GM18511 (cell line): ENCODE measurements around the gene TMPRSS9.

Source experiments
- ATAC-seq: cut with Tn5 transposase; IDR thresholded peaks from one replicate; pipeline ENCODE4 v1.9.1; 2021; ENCODE audit warnings: mild to moderate bottlenecking, moderate library complexity; ENCODE audit not compliant: unreplicated experiment

TMPRSS9 gene

DNA sequence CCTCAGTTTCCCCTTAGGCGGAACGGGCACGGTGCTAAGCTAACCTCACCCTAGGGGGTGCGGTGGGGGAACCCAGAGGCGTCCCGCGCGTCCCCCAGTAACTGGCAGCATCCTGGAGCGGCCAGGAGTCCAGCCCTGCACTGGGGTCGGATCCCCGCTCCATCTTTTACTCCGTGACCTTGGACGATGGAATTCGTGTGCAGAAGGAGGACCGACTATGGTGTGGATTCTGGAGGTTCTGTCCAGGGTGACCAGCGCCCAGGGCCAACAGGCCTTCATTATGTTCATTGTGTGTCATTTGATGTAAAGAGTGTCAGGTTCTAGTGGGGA is 31.0 kb upstream of the TMPRSS9 start:
- ATAC-seq = no peak

DNA sequence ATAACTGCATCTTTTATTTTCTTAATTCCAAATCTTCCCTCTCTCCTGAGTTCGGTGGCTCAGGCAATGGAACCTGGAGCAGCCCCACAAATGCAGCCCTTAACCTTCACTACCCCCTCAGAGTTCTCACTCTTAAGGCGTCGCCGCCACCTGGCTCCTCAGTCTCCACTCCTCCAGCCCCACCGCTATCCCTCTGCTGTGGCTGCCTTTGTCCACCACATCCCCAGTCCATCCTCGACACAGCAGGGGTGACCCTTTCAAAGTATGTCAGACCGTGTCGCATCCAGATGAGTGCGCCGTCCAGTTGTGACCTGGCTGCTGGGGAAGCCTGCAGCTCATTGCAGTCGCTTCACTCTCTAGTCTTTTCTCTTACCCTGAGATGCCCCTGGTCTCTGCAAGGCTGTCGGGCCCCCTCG is 30.6 kb upstream of the TMPRSS9 start:
- ATAC-seq = no peak

DNA sequence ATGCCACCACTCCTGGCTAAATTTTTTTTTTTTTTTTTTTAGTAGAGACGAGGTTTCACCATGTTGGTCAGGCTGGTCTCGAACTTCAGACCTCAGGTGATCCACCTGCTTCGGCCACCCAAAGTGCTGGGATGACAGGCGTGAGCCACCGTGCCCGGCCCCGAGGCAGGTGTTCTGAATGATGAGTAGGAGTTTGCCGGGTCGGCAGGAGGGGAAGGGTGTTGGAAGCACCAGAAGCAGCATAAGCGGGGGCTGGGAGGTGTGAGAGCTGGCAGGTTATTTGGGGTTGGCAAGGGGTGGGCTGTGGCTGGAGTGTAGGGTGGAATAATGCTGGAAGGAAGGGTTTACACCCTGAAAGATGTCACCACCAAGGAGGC is 29.8 kb upstream of the TMPRSS9 start:
- no peak for ATAC-seq

DNA sequence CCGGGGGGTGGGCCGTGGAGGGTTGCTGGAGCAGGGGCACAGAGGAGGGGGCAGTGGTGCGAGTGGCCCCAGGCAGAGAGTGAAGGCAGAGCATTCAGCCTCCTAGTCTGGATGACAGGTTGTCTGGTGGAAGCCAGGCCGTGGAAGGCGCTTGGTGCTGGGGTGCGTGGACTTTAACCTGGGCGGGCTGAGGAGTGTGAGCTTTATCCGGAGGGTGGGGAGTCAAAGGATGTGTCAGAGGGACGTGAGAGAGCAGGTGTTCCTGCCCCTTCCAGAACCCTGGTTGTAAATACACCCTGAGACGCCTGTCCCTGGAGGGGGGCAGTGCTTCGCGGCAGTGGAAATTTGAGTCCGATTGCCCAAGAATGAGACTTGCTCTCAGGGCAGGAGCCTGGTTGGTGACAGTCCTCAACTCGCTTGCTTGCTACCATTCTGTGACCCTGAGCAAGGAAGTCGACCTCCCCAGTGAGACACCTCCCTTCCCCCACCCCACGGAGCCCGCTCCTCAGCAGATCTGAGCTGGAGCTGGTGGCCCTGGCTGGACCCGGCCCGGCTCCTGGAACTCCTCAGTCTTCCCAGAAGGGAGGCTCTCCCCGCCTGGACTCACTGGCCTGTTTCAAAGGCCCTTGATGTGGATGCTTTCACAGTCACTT is 29.3 kb upstream of the TMPRSS9 start:
- no peak for ATAC-seq

DNA sequence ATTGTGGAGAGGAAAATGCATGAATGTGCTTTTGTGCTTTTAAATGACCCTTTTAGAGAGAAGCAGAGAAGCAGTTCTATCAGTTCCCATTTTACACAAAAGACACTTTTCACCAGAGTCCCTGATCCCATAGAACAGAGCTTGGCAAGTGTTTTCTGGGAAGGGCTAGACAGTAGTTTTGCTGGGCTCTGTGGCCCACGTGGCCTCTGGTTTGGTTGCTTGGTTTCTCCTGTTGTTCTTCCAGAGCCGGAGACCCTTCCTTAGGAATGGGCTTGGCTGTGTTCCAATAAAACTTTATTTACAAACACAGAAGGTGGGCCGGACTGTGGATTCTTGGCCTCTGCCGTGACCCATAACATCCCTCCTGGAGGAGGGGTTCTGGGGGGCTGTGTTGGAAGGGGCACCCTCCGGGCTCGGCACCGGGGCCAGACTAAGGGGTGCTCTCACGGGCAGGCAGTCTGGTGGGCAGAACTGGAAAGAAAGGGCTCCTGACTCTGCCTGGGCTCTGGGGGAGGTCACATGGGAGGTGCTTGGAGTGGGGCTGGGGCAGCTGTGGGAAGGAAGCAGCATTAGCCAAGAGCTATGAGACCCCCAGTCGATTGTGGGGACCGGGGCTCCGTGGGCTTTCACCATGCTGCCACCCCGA is 28.3 kb upstream of the TMPRSS9 start:
- ATAC-seq = no peak

DNA sequence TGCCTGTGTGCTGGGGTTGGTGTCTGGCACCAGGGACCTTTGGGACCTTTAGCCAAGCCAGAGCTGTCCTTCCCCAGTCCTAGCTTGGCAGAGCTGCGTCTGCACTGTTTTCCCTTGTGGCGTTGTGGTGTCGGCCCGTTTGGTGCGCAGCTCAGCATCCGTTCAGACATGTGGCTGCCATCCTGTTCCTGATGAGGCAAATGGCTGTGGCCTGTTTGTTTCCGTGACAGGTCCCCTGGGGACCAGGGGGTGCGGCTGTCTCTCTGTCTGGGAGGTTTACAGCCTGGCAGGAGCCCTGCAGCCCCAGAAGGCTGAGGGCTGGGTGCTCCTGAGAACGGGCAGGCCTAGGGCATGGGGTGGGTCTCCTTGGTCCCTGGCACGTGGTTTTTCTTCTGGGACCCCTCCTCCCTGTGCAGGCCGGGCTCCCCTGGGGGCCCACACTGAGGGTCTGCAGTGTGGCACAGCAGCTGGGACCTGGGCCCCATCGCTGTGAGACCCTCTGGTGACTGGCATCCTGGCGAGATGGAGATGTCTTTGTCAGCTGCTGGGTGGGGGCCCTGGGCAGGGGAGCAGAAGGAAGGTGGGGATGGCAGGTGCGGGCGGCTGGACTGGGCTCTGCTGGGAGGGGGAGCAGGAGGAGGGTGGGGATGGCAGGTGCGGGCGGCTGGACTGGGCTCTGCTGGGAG is 27.6 kb upstream of the TMPRSS9 start:
- ATAC-seq = no peak

DNA sequence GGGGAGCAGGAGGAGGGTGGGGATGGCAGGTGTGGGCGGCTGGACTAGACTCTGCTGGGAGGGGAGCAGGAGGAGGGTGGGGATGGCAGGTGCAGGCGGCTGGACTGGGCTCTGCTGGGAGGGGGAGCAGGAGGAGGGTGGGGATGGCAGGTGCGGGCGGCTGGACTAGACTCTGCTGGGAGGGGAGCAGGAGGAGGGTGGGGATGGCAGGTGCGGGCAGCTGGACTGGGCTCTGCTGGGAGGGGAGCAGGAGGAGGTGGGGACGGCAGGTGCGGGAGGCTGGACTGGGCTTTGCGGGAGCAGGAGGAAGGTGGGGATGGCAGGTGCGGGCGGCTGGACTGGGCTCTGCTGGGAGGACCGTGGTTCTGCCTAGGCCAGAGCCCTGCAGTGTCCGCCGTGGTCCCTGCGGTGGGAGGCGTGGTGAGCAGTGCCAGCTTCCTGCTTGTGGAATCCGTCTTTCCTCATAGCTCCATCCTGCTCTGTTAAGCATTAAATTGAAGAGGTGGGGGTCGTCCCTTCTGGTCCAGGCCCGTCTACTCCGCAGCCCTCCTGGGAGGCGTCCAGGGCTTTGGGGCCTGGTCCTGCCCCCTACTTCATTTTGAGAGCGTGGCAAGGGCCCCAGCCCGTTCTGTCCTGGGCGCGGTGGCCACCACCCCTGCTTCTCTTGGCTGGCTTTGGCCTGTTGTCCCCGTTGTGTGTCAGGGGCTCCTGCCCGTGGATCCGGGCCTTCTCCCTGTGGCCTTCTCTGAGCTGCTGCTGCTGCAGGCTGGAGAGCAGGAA is 26.8 kb upstream of the TMPRSS9 start:
- no peak for ATAC-seq

DNA sequence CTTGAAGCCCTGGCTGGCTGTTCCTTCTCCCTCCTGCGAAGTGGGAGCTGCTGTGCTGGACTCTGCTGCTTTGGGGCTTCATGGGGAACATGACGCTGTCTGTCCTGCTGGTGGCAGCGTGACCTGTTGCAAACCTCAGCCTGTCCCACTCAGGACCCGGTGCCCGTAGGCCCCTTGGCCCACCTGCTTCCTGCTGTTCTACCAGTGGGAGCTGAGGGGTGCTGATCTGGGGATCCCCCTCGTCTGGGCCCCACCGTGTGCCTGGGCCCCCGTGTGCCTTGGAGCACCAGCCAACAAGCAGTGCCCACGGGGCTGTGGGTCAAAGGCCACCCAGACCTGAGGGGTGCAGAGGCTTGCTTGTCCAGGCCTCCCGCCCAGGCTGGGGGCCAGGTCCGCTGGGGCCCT is 26.3 kb upstream of the TMPRSS9 start:
- ATAC-seq = no peak

DNA sequence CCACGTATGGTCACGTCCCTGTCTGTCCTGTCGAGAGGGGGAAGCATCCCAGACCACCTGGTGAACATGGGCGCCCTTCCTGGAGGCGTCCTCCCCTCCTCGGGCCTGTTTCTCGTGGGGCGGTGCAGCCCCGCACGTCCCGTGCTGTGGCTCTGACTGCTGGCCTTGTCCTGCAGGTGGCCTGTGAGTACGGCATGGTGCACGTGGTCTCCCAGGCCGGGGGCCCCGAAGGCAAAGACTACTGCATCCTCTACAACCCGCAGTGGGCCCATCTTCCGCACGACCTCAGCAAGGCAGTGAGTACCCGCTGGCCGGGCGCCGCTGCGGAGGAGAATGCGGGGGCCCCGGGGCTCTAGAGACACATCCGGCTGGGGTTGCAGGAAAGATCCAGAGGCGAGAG is 25.6 kb upstream of the TMPRSS9 start:
- no peak for ATAC-seq

DNA sequence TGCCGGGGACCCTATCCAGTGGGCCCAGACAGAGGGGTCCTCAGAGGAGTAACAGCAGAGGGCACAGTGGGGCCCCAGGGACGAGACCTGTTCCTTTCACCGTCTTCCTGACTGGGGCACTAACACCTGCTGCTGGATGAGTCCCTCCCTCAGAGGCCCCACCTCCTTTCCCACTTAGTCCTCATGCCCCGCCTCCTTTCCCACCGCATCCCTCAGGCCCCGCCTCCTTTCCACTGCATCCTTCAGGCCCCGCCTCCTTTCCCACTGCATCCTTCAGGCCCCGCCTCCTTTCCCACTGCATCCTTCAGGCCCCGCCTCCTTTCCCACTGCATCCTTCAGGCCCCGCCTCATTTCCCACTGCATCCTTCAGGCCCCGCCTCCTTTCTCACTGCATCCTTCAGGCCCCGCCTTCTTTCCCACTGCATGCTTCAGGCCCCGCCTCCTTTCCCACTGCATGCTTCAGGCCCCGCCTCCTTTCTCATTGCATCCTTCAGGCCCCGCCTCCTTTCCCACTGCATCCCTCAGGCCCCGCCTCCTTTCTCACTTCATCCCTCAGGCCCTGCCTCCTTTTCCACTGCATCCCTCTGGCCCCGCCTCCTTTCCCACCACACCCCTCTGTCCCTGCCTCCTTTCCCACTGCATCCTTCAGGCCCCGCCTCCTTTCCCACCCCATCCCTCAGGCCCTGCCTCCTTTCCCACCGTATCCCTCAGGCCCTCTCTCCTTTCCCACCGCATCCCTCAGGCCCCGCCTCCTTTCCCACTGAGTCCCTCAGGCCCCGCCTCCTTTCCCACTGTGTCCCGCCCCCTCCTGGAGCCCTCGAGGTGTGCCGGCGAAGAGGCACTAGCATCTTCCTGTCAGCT is 24.8 kb upstream of the TMPRSS9 start:
- ATAC-seq = no peak

DNA sequence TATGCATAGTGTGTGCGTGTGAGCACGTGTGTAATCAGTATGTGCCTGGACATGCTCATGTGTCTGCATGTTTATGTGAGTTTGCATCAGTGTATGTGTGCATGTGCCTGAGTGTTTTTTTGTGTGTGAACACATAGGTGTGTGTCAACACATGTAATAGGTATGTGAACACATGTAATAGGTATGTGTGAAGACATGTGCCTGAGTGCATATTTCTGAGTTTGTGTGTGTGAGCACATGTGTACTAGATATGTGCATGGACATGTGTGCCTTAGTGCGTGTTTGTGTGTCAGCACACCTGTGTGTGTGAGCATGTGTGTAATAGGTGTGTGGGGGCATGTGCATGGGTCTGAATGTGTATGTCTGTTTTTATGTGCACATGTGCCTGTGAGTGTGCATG is 24.2 kb upstream of the TMPRSS9 start:
- ATAC-seq = no peak

DNA sequence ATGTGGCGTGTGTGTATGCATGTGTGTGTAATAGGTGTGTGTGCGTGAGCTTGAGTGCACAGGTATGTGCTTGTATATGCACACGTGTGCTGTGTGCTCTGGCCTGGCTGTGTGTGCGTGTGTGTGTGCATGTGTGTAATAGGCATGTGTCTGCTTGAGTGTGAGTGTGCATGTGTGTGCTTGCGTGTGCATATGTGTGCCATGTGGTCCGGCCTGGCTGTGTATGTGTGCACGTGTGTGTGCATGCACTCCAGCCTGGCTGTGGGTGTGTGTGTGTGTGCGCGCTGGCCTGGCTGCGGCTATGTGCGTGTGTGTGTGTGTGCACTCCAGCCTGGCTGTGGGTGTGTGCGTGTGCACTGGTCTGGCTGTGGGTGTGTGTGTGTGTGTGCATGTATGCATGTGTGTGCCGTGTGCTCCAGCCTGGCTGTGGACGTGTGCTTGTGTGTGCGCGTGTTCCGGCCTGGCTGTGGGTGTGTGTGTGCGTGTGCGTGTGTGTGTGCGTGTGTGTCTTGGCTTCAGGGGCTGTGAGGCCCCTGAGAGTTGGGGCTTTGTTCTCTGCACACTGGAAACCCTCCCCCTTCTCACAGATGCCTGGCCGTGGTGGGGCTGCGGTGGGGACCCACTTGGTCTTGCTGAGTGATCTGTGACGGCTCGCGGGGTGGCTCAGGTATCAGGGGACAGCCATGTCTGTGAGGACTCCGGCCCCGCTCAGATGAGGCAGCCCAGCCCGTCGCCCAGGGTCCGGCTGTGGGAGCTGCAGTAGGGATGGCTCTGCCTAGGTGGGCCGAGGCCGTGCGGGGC is 23.3 kb upstream of the TMPRSS9 start:
- ATAC-seq = no peak

DNA sequence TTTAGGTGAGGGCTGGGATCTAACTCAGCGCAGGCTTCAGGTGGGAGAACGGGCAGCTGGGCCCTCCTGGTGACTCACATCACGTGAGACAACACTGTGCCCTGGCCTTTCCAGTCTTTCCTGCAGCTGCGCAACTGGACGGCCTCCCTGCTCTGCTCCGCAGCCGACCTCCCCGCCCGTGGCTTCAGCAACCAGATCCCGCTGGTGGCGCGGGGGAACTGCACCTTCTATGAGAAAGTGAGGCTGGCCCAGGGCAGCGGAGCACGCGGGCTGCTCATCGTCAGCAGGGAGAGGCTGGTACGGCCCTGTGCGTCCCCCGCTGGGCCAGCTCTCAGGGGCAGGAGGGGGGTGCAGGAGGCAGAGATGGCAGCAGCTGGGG is 22.7 kb upstream of the TMPRSS9 start:
- no peak for ATAC-seq

DNA sequence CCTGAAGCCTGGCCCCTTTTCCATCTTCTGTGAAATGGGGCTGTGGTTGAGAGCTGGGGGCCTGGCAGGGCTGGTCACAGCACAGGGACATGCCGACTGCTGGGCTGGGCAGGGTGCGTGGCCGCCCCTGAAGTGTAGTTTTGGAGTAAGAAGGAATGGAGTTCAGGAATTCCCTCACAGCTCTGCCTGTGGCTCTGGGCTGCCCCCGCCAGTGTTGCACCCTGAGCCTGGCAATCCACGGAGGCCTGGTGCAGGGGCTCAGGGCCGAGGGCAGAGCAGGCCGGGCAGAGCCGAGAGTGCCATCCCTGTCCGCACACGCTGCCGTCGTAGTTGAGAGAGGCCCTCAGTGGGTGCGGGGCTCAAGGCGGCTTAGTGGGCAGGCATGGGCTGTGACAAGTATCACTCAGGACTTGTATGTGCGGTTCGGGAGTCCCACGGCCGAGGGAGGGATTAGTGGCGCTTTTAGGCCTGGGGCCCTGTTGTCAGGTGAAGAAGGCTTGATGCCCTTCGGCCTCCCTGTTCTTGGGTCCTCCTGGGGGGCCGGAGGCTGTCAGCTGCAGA is 21.9 kb upstream of the TMPRSS9 start:
- ATAC-seq = no peak

DNA sequence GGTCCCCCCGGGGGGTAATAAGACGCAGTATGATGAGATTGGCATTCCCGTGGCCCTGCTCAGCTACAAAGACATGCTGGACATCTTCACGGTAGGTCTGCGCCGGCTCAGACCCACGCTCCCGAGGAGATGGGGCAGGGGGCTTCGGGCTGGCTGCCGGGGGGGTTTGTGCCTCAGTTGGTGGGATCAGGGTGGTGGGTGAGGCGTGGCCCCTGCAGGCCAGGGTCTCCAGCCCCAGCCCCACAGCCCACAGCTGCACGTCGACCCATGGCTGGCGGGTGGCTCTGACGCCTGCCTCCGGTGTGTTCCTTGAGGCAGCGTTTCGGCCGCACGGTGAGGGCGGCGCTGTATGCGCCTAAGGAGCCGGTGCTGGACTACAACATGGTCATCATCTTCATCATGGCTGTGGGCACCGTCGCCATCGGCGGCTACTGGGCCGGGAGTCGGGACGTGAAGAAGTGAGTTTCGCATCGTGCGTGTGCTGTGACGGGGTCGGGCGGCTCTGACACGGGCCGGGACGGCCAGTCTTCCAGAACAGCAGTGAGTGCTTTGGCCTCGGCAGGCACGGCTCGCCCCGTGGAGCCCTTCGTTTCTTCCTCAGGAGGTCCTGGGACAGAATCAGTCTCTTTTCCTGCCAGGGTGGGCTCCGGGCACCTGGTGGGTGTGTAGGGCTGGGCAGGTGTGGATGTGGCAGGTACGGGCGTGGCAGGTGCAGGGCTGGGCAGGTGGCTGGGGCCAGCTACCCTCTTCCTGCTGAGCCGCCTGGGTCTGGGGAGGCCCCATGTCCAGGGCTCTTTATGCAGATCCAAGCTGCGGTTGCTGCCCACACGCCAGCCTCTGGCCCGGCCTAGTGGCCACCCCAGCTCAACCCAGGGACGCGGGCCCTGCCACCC is 21.1 kb upstream of the TMPRSS9 start:
- no peak for ATAC-seq

DNA sequence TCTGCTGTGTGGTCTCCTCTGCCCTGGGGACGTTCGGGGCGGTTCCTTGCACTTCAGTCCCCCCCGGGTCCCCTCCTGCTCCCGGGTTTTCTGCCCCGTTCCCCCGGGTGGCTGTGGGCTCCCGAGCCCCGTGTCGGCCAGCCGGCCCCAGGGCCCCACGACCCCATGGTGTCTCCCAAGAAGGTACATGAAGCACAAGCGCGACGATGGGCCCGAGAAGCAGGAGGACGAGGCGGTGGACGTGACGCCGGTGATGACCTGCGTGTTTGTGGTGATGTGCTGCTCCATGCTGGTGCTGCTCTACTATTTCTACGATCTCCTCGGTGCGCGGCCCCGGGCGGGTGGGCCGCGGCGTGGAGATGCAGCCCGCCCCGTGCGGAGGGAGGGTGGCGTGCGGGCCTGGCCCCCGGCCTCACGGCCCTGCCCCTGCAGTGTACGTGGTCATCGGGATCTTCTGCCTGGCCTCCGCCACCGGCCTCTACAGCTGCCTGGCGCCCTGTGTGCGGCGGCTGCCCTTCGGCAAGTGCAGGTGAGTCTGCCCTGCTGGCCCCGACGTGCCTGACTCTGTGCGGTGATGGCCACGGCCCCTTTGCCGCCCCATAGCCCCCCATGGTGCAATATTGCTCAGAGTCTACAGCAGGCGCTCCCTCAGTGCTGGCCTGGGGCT is 20.3 kb upstream of the TMPRSS9 start:
- ATAC-seq = no peak

DNA sequence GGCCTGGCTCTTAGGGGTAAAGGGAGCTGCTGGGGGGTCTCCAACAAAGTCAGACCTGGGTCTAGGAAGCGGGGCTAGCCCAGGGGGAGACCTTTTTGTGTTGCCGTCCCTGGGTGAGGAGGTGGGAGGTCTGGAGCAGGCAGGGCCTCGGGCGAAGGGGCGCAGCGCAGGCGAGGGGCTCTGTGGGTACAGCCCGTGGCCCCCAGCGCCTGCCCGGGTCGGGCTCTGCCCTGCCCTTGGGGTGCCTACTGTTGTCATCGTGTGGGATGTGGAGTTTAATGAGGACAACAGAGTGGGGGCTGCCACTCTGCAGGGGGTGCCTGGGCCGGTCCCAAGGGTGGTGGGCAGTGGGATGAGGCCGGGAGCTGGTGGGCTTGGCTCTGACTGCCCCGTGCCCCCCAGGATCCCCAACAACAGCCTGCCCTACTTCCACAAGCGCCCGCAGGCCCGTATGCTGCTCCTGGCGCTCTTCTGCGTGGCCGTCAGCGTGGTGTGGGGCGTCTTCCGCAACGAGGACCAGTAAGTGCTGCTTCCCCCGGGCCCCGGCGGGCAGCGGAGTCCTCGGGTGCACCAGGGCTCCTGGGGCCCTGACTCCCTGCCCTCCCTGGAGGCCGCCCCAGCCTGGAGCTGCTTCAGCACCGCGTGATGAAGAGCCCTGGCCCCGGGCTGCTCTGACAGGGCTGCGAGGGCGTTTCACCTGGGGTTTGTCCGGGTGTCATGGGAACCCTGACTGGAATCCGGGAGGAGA is 19.4 kb upstream of the TMPRSS9 start:
- ATAC-seq = no peak
